Keratinocyte (primary cell): ENCODE data around the gene ANKRD28.

Source experiments
- CTCF ChIP-seq, 3 experiments: IDR thresholded peaks in 1 of 3; conservative IDR thresholded peaks in 1 of 3; optimal IDR thresholded peaks in 1 of 3; 2 replicates in 2 of 3; 3 replicates in 1 of 3; pipeline versions ENCODE3 to v1.5.1; 2011; ENCODE audit warnings: low read length in 3 of 3, mild to moderate bottlenecking in 3 of 3, moderate library complexity in 2 of 3, control low read depth in 1 of 3, inconsistent platforms in 1 of 3; ENCODE audit not compliant: insufficient read depth in 2 of 3; ENCODE audit errors: extremely low read depth in 1 of 3
- EZH2 ChIP-seq: IDR thresholded peaks from one replicate; pipeline ENCODE4 v1.6.1; 2012; ENCODE audit warnings: inconsistent platforms, mild to moderate bottlenecking, low read length, moderate library complexity

- no peak for TF ChIP-seq CTCF (optimal IDR thresholded peaks at IDR 0.05 in 1 of 3, IDR thresholded peaks at IDR 0.05 in 1 of 3, conservative IDR thresholded peaks at IDR 0.05 in 1 of 3; ENCODE audit: extremely low read depth in 1 of 3, insufficient read depth in 2 of 3, low read length in 3 of 3)
- TF ChIP-seq EZH2 = no peak
Observed at GRCh38 chr3:15666277-15666676, 131.5 kb downstream of the ANKRD28 start.
